IPS-15b (cell line): ENCODE measurements around the gene LGALS12.

Source experiments
- H3K27me3 ChIP-seq: one replicate; pipeline ENCODE4 v1.6.1; 2013; ENCODE audit warnings: low read length; ENCODE audit not compliant: control insufficient read depth, insufficient read depth
- H3K36me3 ChIP-seq: one replicate; pipeline ENCODE4 v1.6.1; 2013; ENCODE audit warnings: low read length; ENCODE audit not compliant: control insufficient read depth, insufficient read depth
- H3K4me1 ChIP-seq: one replicate; pipeline ENCODE4 v1.6.1; 2013; ENCODE audit warnings: mild to moderate bottlenecking, low read length; ENCODE audit not compliant: control insufficient read depth, insufficient read depth
- H3K4me3 ChIP-seq: one replicate; pipeline ENCODE4 v1.5.1; 2013; ENCODE audit warnings: low read depth, low read length
- H3K9ac ChIP-seq: one replicate; pipeline ENCODE4 v1.6.1; 2013; ENCODE audit warnings: low read depth, mild to moderate bottlenecking, low read length
- H3K9me3 ChIP-seq: one replicate; pipeline ENCODE4 v1.6.1; 2013; ENCODE audit warnings: mild to moderate bottlenecking, low read length; ENCODE audit not compliant: control insufficient read depth, insufficient read depth

The LGALS12 gene

DNA sequence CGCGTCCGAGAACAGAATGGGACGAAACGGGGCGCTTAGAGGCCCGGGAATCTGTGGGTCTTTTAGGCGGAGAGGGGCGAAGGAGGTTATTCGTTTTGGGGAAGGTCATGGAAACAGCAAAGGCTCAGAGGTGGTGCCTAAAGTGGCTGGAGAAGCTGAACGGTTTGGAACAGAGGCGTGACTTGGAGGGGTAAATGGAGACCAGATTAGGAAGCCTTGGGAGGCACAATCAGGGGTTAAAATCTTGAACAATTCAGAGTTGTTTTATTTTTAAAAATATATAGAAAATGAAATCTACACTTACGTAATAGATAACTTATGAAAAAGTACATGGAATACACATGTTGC lies 14.7 kb upstream of the LGALS12 start:
- Histone ChIP-seq H3K4me3 (peak overlapping the region; percentile 70), H3K9ac (peak overlapping the region; percentile 86), H3K9me3 (peaks cover 4% of the 10 kb centered on the region)

DNA sequence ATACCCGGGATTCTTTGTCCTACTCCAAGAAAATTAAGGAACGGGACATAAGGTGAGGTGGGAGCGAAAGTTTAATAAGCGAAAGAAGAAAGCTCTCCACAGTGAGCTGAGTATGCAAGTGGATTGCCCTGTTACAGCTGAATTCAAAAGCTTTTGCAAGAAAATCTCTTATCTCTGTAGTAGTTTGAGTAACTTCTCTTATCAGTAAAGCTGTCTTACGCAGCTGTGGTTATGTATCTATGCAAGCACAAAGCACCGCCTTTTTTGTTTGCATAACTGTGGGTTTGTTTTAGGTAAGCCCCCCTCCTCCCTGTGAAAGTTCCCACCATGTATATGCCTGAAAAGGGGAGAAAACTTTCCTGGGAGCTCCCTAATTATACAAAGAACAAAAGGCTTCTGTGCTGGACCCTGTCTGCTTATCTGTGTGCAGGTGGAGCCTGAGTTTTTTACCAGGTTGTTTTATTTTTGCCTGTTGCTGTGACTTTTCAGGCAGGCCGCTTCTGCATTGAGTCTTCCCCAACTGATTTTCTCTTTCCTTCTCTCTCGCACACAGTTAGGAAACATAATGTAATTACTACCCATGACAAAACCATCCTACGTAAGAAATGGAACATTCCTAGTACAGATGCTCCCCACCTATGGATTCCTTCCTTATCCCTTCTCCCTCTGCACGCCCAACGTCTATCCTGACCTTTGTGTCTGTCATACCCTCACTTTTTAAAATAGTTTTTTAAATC lies 14.1 kb upstream of the LGALS12 start:
- Histone ChIP-seq H3K4me1 (peaks cover 14% of the 10 kb centered on the region), H3K9me3 (peaks cover 4% of the 10 kb centered on the region), H3K9ac (peak overlapping the region; percentile 86), H3K27me3 (no peaks in the 10 kb centered on the region), H3K4me3 (peak overlapping the region; percentile 70), H3K36me3 (no peaks in the 10 kb centered on the region)

More for the DNA sequence above, 14.7 kb upstream of the LGALS12 start:
- Histone ChIP-seq H3K36me3 (no peaks in the 10 kb centered on the region), H3K27me3 (no peaks in the 10 kb centered on the region), H3K4me1 (peaks cover 14% of the 10 kb centered on the region)

DNA sequence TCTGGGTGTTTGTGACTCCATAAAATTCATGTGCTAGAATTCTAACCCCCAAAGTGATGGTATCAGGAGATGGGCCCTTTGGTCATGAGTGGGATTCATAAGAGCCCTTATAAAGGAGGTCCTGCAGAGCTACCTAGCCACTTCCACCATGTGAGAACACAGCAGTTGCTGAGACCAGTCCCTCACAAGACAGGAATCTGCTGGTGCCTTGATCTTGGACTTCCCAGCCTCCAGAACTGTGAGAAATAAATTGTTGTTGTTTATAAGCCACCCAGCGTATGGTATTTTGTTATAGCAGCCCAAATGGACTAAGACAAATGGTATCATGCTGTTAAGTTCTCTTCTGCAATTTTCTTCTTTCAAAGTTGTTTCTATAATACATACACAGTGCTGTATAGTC lies 13.4 kb upstream of the LGALS12 start:
- Histone ChIP-seq H3K27me3 (no peaks in the 10 kb centered on the region), H3K9me3 (peaks cover 4% of the 10 kb centered on the region), H3K9ac (no peak overlapping the region), H3K4me3 (peak overlapping the region; percentile 3), H3K4me1 (peaks cover 14% of the 10 kb centered on the region), H3K36me3 (no peaks in the 10 kb centered on the region)

DNA sequence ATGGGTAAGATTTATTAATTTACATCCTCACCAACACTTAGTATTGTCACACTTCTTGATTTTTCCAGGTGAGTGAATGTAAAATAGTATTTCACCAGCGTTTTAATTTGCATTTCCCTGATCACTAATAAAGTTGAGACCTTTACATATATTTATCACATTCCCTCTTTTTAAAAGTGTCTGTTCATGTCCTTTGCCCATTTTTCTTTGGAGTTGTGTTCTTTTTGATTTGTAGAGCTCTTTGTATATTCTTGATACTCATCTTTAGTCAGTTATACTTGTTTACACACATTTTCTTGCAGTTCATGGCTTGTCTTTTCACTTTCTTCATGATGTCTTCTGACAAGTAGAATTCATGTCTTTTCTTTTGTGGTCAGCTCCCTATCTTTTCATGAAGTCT lies 12.8 kb upstream of the LGALS12 start:
- H3K36me3 ChIP-seq = no peaks in the 10 kb centered on the region
- H3K4me1 ChIP-seq = peaks cover 14% of the 10 kb centered on the region
- H3K9me3 ChIP-seq = peaks cover 7% of the 10 kb centered on the region
- no peaks in the 10 kb centered on the region for H3K27me3 ChIP-seq
- no peak overlapping the region for H3K9ac ChIP-seq
- H3K4me3 ChIP-seq = no peak overlapping the region

DNA sequence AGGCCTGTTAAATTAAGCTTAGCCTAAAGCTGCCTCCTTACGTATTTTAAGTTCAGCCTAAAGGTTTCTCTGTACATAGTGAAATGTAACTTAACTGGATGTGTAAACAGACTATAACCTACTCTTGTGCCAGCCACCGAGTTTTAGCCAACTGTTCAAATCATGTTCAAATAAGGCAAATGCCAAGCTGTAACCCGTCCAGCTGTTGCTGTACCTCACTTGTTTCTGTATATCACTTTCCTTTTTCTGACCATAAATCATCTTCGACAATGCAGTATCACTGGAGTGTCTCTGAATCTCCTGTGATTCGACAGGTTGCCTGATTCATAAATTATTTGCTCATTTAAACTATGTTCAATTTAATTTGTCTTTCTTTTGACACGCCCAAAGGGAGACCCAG lies 10.9 kb upstream of the LGALS12 start:
- Histone ChIP-seq H3K4me1 (peaks cover 7% of the 10 kb centered on the region), H3K4me3 (no peak overlapping the region), H3K9ac (no peak overlapping the region), H3K27me3 (no peaks in the 10 kb centered on the region), H3K36me3 (no peaks in the 10 kb centered on the region), H3K9me3 (peaks cover 19% of the 10 kb centered on the region)

DNA sequence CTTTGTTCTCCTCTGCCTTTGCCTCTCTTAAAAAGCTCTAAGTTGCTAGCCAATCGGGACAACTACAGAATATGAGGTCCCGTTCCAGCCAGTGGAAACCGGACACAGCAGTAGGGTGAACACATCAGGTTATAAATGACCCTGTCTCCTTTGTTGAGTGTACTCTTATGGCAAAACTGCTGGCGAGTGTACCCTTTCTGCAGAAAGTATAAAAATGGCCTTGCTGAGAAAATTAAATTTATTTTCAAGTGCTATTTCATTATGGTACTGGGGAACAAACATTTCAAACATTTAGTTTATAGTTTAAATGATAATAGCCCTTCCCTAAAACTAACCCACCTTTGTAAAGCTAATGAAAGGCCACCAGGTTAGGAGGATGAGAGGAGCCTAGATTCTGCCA lies 6.0 kb upstream of the LGALS12 start:
- no peak overlapping the region for H3K9ac ChIP-seq

DNA sequence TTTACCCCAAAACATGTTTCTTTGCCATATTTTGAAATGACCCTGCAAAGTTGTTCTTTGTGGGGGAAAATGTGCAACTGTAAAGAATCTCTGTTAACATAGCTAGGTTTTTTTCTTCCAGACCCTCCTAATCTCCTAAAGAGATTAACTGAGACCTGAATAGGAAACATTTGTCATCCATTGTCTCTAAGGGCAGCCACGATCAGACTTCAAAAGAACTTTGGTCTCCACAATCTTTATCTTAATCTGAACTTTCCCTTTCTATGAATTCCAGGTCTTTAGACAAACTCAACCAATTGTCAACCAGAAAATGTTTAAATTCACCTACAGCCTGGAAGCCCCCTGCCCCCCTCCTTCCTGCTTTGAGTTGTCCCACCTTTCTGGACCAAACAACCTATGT lies 4.6 kb upstream of the LGALS12 start:
- Histone ChIP-seq H3K27me3 (no peaks in the 10 kb centered on the region), H3K4me1 (peaks cover 13% of the 10 kb centered on the region), H3K9ac (no peak overlapping the region), H3K9me3 (peaks cover 21% of the 10 kb centered on the region), H3K4me3 (no peak overlapping the region), H3K36me3 (no peaks in the 10 kb centered on the region)

More for the DNA sequence above, 6.0 kb upstream of the LGALS12 start:
- Histone ChIP-seq H3K4me3 (no peak overlapping the region), H3K9me3 (peaks cover 21% of the 10 kb centered on the region), H3K27me3 (no peaks in the 10 kb centered on the region), H3K4me1 (peaks cover 9% of the 10 kb centered on the region), H3K36me3 (no peaks in the 10 kb centered on the region)

DNA sequence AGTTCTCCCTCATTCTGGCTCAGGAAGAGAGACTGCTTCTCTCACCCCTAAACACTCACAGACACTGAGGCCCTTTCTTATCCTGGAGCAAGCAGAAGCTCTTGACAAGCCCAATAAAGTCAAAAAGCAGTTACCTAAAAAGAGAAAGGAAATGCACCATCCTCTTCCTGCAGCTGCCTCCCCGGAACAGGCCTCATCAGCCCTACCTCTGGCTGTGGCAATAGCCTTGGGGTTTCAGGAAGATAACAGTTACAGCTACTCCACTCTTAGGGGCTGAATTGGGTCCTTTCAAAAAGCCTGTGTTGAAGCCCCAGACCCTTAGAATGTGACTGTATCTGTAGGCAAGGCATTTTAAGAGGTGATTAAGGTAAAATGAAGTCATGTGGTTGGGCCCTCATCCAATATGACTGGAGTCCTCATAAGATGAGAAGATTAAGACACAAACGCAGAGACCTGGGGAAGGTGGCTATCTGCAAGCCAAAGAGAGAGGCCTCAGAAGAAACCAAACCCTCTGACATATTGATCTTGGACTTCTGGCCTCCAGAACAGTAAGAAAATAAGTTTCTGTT lies 3.5 kb upstream of the LGALS12 start:
- Histone ChIP-seq H3K4me3 (no peak overlapping the region), H3K9ac (no peak overlapping the region), H3K4me1 (peaks cover 13% of the 10 kb centered on the region), H3K9me3 (peaks cover 21% of the 10 kb centered on the region), H3K27me3 (no peaks in the 10 kb centered on the region), H3K36me3 (no peaks in the 10 kb centered on the region)

DNA sequence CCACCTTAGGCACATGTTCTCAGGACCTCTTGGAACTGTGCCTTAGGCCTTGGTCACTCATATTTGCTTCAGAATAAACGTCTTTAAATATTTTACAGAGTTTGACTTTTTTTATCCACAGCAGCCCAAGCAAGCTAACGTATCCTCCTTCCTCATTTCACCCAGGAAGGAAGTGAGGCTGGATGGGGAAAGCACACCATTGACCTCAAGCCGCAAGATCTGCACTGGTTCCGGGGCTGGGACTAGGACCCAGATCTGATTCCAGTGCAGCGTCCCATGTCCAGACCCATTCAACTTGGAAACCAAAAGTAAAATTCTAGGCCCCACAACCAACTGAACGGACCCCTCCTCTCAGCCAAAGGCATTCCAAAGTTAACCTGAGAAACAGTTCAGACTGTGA lies 2.4 kb upstream of the LGALS12 start:
- Histone ChIP-seq H3K9ac (no peak overlapping the region), H3K27me3 (no peaks in the 10 kb centered on the region), H3K36me3 (no peaks in the 10 kb centered on the region), H3K9me3 (peaks cover 14% of the 10 kb centered on the region), H3K4me3 (no peak overlapping the region), H3K4me1 (peaks cover 13% of the 10 kb centered on the region)

DNA sequence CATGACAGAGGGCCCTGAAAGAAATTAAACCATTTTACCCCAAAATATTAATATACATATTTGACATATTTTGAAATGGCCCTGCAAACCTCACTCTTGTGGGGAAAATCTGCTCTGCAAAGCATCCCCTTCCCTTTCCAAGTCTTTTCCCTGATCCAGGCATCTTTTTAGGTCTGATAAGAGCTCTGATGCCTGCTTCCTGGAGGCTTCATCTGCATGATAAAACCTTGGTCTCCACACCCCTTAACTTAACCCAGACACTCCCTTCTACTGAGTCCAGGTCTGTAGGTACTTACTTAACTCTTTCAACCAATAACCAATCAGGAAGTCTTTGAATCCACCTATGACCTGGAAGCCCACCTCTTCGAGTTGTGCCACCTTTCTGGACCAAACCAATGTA lies 1.8 kb upstream of the LGALS12 start:
- no peak overlapping the region for H3K4me3 ChIP-seq
- no peak overlapping the region for H3K9ac ChIP-seq
- no peaks in the 10 kb centered on the region for H3K27me3 ChIP-seq
- peaks cover 12% of the 10 kb centered on the region for H3K9me3 ChIP-seq
- H3K4me1 ChIP-seq = peaks cover 13% of the 10 kb centered on the region
- no peaks in the 10 kb centered on the region for H3K36me3 ChIP-seq

DNA sequence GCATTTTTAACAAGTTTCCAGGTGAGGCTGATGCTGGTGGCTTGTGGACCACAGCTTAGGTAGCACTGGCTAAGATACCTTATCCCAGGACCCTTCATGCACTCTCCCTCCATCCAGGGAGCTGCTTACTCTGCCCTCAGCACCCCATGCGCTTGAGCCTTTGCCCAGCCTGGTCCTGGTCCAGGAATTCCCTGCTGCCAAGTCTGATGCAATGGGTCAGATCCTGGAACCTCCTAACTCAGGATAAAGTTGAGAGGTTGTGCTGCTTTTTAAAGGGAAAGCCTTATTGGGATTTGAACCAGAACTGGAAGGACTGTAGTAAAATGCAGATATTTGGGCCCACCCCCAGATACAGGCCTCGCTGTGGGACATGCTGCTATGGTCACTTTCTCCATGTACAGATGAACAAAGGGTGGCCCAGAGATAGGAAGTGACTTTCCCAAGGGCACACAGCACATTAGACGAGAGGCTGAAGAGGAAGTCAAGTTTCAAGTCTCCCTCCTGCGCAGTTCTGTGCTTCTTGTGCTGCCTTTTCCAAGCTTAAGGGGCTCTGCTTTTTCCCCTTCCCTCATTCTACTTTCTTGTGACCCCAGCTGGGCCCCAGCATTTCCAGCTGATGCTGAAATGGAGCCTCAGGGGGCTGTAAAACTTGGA lies 824 bp upstream of the LGALS12 start:
- Histone ChIP-seq H3K9ac (no peak overlapping the region), H3K27me3 (no peaks in the 10 kb centered on the region), H3K36me3 (no peaks in the 10 kb centered on the region), H3K4me3 (no peak overlapping the region), H3K4me1 (peaks cover 13% of the 10 kb centered on the region), H3K9me3 (peaks cover 5% of the 10 kb centered on the region)

DNA sequence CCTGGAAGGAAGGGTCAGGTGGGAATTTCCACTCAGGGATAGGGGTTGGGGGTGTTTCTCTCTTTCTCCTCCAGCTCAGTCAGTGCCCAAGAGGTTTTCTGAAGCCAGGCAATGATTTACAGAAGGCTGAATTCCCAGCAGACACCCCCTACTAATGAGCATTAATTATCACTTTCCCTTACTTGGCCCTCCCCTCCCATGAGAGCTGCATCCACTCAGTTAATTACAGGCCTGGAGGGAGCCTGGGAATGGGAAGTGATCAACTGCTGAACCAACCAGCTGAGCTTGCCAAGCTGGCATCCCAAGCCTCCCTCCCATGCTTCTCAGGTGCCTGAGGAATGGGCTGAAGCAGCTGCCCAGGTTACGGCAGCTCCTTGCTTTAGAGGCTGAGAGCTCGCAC lies 992 bp downstream of the LGALS12 start:
- Histone ChIP-seq H3K27me3 (no peaks in the 10 kb centered on the region), H3K9me3 (no peaks in the 10 kb centered on the region), H3K9ac (peak overlapping the region; percentile 49), H3K4me3 (no peak overlapping the region), H3K36me3 (no peaks in the 10 kb centered on the region), H3K4me1 (peaks cover 13% of the 10 kb centered on the region)
